Retinal pigment epithelial cell (primary cell): ENCODE measurements around the gene DHCR24.

Experiments
- DNase-seq: peaks from one replicate; pipeline ENCODE4 v3.0.0-alpha.2; 2010; ENCODE audit warnings: low read depth
- H3K4me3 ChIP-seq: 2 replicates; pipeline ENCODE4 v1.5.1; 2011; ENCODE audit warnings: mild to moderate bottlenecking, low read length, control low read depth, moderate library complexity
- TF ChIP-seq, protein P1 (sequence below): conservative IDR thresholded peaks from 2 replicates; pipeline ENCODE4 v1.5.1; 2011; ENCODE audit warnings: low read depth, low read length, control low read depth, inconsistent platforms

Gene DHCR24

DNA sequence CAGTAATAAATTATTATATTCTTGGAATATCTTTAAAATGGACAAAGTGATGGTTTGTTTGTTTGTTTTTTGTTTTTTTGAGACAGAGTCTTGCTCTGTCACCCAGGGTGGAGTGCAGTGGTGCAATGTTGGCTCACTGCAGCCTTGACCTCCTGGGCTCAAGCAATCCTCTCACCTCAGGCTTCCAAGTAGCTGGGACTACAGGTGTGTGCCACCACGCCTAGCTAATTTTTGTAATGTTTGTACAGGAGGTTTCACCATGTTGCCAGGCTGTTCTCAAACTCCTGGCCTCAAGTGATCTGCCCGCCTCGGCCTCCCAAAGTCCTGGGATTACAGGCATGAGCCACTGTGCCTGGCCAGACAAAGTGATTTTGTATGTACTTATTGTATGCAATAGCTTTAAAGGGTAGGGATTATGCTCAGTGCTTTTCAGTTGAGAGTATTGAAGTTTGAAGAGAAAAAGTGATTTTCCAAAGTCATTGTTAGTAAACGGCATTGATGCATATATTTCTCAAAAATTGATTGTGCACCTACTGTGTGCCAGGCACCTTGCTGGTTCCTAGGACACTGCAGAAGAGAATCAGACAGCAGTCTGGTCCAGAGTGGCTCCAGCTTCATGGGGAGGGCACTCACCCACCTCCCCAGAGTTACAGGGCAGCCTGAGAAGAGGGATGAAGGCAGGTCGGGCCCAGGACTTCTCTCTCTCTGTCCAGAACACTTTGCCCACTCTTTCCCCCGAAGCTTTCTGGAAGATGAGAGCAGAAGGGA, 51.7 kb downstream of the DHCR24 start:
- DNase-seq: no peak
- TF ChIP-seq, protein P1, sequence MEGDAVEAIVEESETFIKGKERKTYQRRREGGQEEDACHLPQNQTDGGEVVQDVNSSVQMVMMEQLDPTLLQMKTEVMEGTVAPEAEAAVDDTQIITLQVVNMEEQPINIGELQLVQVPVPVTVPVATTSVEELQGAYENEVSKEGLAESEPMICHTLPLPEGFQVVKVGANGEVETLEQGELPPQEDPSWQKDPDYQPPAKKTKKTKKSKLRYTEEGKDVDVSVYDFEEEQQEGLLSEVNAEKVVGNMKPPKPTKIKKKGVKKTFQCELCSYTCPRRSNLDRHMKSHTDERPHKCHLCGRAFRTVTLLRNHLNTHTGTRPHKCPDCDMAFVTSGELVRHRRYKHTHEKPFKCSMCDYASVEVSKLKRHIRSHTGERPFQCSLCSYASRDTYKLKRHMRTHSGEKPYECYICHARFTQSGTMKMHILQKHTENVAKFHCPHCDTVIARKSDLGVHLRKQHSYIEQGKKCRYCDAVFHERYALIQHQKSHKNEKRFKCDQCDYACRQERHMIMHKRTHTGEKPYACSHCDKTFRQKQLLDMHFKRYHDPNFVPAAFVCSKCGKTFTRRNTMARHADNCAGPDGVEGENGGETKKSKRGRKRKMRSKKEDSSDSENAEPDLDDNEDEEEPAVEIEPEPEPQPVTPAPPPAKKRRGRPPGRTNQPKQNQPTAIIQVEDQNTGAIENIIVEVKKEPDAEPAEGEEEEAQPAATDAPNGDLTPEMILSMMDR: no peak
- no peak overlapping the region for H3K4me3 ChIP-seq

DNA sequence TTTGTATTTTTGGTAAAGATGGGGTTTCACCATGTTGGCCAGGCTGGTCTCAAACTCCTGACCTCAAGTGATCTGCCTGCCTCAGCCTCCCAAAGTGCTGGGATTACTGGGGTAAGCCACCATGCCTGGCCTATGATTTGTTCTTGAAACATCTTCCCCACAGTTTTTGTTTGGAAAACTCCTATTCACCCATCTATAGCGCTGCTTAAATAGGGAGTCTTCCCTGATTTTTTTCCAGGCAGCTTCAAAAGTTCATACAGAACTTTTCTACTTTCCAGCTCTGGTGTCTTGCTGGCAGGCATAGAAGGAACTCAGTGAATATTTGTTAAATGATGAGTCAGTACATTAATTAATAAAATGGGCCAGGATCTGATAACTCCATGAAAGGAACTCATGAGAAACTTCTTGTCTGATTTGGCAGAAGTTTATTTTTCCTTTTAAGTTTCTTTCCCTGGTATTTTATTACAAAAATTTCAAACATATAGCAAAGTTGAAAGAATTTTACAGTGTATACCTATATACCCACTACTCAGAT, 52.9 kb downstream of the DHCR24 start:
- TF ChIP-seq, protein P1: no peak
- no peak for DNase-seq
- H3K4me3 ChIP-seq: no peak overlapping the region

DNA sequence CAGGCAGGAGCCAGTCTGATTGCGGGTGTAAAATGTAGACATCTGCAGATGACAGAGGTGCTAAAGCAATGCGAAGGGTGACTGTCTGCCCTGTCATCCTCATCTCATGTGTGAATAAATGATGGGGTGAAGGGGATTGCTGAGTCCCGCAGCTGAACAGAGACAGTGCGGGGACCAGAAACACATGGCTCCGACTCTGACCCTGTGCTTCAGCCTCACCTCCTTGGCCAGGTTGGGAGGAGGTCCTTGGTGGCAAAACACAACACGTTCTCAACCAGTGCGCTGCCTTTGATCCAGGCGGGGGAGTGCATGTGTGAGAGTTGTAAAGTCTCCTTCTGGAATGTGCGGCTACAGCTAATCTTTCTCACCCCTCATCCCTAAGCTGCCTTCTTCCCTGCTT, 53.9 kb downstream of the DHCR24 start:
- no peak overlapping the region for H3K4me3 ChIP-seq
- TF ChIP-seq, protein P1: no peak
- no peak for DNase-seq

DNA sequence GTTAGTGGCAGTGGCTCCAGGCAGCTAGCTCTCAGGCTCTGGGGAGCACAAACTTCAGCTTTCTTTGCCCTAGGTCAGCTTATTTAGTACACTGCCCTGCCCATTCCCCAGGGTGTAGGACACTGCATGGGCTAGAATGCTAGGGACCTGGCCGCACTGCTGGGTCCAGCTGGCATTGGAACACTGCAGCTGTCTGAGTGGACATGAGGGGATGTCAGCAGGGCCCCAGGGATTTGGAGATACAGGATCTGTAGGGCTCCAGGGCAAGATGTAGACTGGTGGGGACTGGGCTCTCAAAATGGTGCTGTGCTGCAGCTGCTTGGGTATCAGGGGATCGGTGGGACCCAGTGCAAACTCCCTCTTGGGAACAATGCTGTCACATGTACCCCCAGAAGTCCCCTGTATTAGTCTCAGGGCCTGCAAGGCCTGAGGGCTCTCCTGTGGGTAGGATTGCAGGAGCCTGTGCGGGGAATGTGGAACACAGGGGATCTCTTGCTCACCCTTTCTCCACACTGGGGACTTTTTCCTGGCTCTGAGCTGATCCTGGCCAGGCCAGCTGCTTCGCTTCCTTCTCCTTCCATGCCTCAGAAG, 60.7 kb downstream of the DHCR24 start:
- TF ChIP-seq, protein P1: no peak
- no peak for DNase-seq
- H3K4me3 ChIP-seq: no peak overlapping the region

DNA sequence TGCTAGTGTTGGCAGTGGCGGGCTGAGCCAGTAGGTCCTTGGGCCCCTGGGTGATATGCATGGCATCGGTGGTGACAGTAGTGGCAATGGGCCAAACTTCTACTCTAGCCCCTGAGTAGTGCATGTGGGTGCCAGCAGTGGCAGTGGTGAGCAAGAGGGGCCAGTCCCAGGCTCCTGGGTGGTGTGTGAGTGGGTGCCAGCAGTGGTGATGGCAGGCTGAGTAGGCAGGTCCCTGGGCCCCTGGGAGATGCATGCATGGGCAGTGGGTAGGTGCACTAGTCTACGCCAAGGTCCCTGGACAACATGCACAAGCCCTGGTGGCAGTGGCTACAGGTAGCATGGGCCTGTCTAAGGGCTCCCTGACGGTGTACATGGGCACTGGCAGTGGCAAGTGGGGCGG, 61.3 kb downstream of the DHCR24 start:
- no peak for DNase-seq
- TF ChIP-seq, protein P1: no peak

DNA sequence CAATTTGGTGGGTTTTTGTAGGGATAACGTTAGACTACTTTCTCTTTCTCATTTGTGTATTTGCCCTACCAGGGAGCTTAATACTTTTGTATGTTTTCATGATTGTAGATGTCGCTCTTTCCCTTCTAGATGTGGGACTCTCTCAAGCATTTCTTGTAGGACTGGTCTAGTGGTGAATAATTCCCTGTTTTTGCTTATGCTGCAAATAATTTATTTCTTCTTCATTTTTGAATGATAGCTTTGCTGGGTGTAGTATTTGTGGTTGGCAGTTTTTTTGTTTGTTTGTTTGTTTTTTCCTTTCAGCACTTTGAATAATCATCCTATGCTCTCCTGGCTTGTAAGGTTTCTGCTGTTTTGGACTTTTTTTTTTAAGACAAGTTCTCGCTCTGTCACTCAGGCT, 63.3 kb downstream of the DHCR24 start:
- TF ChIP-seq, protein P1: no peak
- no peak overlapping the region for H3K4me3 ChIP-seq
- DNase-seq: no peak

More for the DNA sequence above, 61.3 kb downstream of the DHCR24 start:
- H3K4me3 ChIP-seq: no peak overlapping the region

DNA sequence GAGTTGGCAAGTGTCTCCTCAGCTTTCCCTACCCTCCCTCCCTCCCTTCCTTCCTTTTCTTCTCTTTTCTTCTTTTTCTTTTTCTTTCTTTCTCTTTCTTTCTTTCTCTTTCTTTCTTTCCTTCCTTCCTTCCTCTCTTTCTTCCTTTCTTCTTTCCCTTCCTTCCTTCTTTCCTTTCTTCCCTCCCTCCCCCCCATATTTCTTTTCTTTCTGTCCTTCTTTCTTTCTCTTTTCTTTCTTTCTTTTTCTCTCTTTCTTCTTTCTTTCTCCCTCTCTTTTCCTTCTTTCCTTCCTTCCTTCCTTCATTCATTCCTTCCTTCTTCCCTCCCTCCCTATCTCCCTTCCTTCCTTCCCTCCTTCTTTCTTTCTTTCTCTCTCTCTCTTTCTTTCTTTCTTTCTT, 67.3 kb downstream of the DHCR24 start:
- no peak for DNase-seq
- TF ChIP-seq, protein P1: no peak
- no peak overlapping the region for H3K4me3 ChIP-seq
